Neural cell (in vitro differentiated cells): Measurements from ENCODE around the gene APOBEC3A.

Experiments used
- CTCF ChIP-seq: fragments of 450-650 bp; IDR thresholded peaks from 2 replicates; pipeline ENCODE4 v1.5.1; 2014; ENCODE audit warnings: antibody characterized with exemption, mild to moderate bottlenecking, moderate library complexity; ENCODE audit not compliant: poor library complexity, severe bottlenecking
- EP300 ChIP-seq: fragments of 450-650 bp; conservative IDR thresholded peaks from 2 replicates; pipeline ENCODE4 v1.6.1; 2014; ENCODE audit warnings: antibody characterized with exemption, mild to moderate bottlenecking, moderate library complexity; ENCODE audit not compliant: poor library complexity, severe bottlenecking
- POLR2AphosphoS5 ChIP-seq: IDR thresholded peaks from 2 replicates; pipeline ENCODE4 v1.6.1; 2012
- REST ChIP-seq: IDR thresholded peaks from 2 replicates; pipeline ENCODE4 v1.6.1; 2012; ENCODE audit warnings: borderline replicate concordance

- TF ChIP-seq CTCF (no peak), EP300 (no peak), REST (no peak), POLR2AphosphoS5 (no peak)
Observed at GRCh38 chr22:38967451-38968450, 10.3 kb downstream of the APOBEC3A start.
